GM11168 (cell line): ENCODE measurements around the gene DYRK1A.

Experiments
- in situ Hi-C: fragments of 300-500 bp; cut with MboI; formaldehyde crosslinking; loops from one replicate; pipeline ENCODE4 v1.12.0; 2022; ENCODE audit warnings: low sequenced_read_pairs; ENCODE audit not compliant: unreplicated experiment

The DYRK1A gene

GRCh38 chr21:37413553-37414291, 47.1 kb downstream of the DYRK1A start:
- in situ Hi-C loops: no loop called here

- in situ Hi-C loops: no loop called here
Measured at GRCh38 chr21:37414292-37415253, 48.0 kb downstream of the DYRK1A start.

- in situ Hi-C loops: no loop called here
Measured at GRCh38 chr21:37415939-37416338, 49.4 kb downstream of the DYRK1A start.

GRCh38 chr21:37416914-37417313, 50.3 kb downstream of the DYRK1A start:
- in situ Hi-C loops: no loop called here

GRCh38 chr21:37419228-37419906, 52.8 kb downstream of the DYRK1A start:
- in situ Hi-C loops: no loop called here

GRCh38 chr21:37421306-37421705, 54.7 kb downstream of the DYRK1A start:
- in situ Hi-C loops: no loop called here

GRCh38 chr21:37422382-37422781, 55.8 kb downstream of the DYRK1A start:
- in situ Hi-C loops: no loop called here

- in situ Hi-C loops: no loop called here
Measured at GRCh38 chr21:37423103-37423502, 56.5 kb downstream of the DYRK1A start.

- in situ Hi-C loops: no loop called here
Measured at GRCh38 chr21:37424396-37424795, 57.8 kb downstream of the DYRK1A start.

- in situ Hi-C loops: no loop called here
Measured at GRCh38 chr21:37425001-37425400, 58.4 kb downstream of the DYRK1A start.

- in situ Hi-C loops: no loop called here
Measured at GRCh38 chr21:37425684-37426083, 59.1 kb downstream of the DYRK1A start.

GRCh38 chr21:37427221-37427620, 60.6 kb downstream of the DYRK1A start:
- in situ Hi-C loops: no loop called here

- in situ Hi-C loops: no loop called here
Measured at GRCh38 chr21:37429356-37429755, 62.8 kb downstream of the DYRK1A start.

- in situ Hi-C loops: no loop called here
Measured at GRCh38 chr21:37430184-37430821, 63.7 kb downstream of the DYRK1A start.

GRCh38 chr21:37431243-37431642, 64.7 kb downstream of the DYRK1A start:
- in situ Hi-C loops: no loop called here

GRCh38 chr21:37432710-37433455, 66.3 kb downstream of the DYRK1A start:
- in situ Hi-C loops: no loop called here

GRCh38 chr21:37433456-37433840, 66.9 kb downstream of the DYRK1A start:
- in situ Hi-C loops: no loop called here

GRCh38 chr21:37435120-37435519, 68.5 kb downstream of the DYRK1A start:
- in situ Hi-C loops: no loop called here

GRCh38 chr21:37435711-37436110, 69.1 kb downstream of the DYRK1A start:
- in situ Hi-C loops: no loop called here

GRCh38 chr21:37436174-37436573, 69.6 kb downstream of the DYRK1A start:
- in situ Hi-C loops: no loop called here
